ES-I3 (cell line): Measurements from ENCODE around the gene NAA15.
"Not testable (repeated sequence)": the region's sequence is repeated elsewhere in the genome, so short reads cannot be mapped to it uniquely, and the experiment has no call there.

Experiments used
- H3K36me3 ChIP-seq: 2 replicates; pipeline ENCODE4 v1.6.1; 2013; ENCODE audit warnings: mild to moderate bottlenecking, low read length, control low read depth, moderate library complexity; ENCODE audit not compliant: insufficient read depth
- H3K4me1 ChIP-seq: 2 replicates; pipeline ENCODE4 v1.6.1; 2013; ENCODE audit warnings: mild to moderate bottlenecking, control low read depth, low read length; ENCODE audit not compliant: insufficient read depth
- H3K9ac ChIP-seq: 2 replicates; pipeline ENCODE4 v1.6.1; 2013; ENCODE audit warnings: low read depth, mild to moderate bottlenecking, low read length, moderate library complexity
- H3K9me3 ChIP-seq: 2 replicates; pipeline ENCODE4 v1.6.1; 2013; ENCODE audit warnings: mild to moderate bottlenecking, low read length, moderate library complexity; ENCODE audit not compliant: control insufficient read depth, insufficient read depth

The NAA15 gene

DNA sequence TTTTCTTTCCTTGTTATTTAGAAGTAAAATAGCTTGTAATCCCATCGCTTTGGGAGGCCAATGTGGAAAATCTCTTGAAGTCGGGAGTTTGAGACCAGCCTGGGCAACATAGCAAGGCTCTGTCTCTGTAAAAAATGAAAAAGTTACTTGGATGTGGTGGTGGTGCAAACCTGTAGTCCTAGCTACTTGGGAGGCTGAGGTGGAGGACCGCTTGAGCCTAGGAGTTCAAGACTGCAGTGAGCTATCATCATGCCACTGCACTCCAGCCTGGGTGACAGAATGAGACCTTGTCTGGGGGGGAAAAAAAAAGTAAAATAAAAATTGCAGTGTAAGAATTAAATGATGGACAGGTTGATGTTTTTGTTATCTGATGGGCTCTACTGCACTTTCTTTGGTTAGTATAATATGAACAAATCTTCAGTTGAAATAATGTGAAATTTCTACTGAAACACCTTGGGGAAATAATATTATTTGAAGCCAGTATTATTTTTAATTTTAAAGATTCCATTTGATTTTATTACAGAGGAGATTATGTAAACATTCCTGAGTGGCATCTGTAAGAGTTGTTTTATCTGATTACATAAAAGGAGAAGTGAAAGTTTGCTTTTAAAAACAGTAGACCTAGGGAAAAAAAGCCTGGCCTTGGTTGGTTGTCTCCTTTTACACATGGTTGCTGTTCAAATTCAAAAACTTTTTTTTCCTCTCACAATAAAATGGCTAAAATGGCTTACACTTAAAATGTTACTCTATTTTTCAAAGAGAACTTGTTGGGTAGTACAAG, 11.4 kb downstream of the NAA15 start:
- Histone ChIP-seq H3K9ac (no peak overlapping the region), H3K4me1 (peaks cover 17% of the 10 kb centered on the region), H3K9me3 (no peaks in the 10 kb centered on the region), H3K36me3 (no peaks in the 10 kb centered on the region)

DNA sequence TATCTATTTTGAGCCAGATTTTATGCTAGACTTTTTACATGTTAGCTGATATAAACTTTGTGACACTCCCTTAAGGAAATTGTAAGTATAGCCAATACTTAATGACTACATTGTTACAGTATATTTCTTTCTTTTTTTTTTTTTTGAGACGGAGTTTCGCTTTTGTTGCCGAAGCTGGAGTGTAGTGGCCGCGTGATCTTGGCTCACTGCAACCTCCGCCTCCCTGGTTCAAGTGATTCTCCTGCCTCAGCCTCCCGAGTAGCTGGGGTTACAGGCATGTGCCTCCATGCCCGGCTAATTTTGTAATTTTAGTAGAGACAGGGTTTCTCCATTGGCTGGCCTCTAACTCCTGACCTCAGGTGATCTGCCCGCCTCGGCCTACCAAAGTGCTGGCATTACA, 12.1 kb downstream of the NAA15 start:
- not testable (repeated sequence) for H3K9me3 ChIP-seq, H3K36me3 ChIP-seq, H3K9ac ChIP-seq
- H3K4me1 ChIP-seq, result peaks cover 17% of the 10 kb centered on the region

DNA sequence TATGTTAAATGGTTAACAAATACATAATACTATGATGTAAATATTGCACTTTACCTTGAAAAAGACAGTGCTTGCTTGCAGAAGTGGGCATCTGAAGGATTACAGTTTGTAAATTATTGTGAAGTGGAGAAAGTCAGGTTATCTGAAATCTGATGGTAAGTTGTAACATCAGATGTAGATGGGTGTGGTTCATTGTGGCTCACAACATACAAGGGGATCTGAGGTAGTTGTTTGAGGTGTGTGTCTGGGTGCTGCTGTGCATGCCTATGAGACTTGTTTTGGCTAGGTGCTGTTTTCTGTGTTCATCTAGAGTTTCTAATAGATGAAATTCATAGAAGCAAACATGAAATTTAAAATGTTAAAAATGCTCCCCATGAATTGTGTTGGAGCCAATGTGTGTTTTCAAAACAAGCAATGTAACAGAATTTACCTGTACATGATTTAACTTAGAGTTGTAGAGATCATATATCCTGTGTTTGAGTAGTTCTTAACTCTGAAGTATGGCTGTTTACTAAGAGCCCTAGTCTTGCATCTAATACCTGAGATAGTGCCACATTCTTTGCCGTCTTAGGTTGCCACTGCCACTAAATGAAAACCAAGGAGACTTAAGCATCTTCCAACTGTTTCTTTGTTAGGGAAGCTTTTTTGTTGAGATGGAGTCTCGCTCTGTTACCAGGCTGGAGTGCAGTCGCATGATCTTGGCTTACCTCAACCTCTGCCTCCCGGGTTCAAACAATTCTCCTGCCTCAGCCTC, 12.9 kb downstream of the NAA15 start:
- H3K36me3 ChIP-seq, result no peaks in the 10 kb centered on the region
- H3K9ac ChIP-seq, result no peak overlapping the region; the same call in 1 of the 2 replicates
- no peaks in the 10 kb centered on the region for H3K9me3 ChIP-seq
- H3K4me1 ChIP-seq, result peaks cover 17% of the 10 kb centered on the region

- Histone ChIP-seq H3K9me3 (no peaks in the 10 kb centered on the region), H3K4me1 (peaks cover 17% of the 10 kb centered on the region), H3K36me3 (no peaks in the 10 kb centered on the region), H3K9ac (no peak overlapping the region)
Measured at GRCh38 chr4:139315221-139315675, 13.9 kb downstream of the NAA15 start.

GRCh38 chr4:139316733-139317132, 15.4 kb downstream of the NAA15 start:
- H3K9ac ChIP-seq, result no peak overlapping the region
- no peaks in the 10 kb centered on the region for H3K9me3 ChIP-seq
- no peaks in the 10 kb centered on the region for H3K36me3 ChIP-seq
- peaks cover 13% of the 10 kb centered on the region for H3K4me1 ChIP-seq

DNA sequence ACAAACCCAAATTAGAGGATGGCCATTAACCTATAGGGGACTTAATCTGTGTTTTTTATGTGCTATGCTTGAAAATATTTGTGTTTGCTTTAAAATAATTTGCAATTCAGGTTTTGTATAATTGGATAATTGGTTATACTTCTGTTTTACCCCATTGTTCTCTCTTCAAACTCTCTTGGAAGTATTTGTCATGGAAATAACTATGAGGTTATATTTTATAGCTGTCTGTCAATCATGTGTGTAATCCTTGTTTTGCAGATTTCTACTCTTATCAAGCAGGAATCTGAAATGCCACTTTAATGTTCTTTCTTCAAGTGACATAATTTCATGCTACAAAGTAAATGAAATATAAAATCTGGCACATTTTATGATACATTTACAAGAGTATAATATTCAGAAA, 16.3 kb downstream of the NAA15 start:
- H3K9ac ChIP-seq, result no peak overlapping the region
- peaks cover 13% of the 10 kb centered on the region for H3K4me1 ChIP-seq
- no peaks in the 10 kb centered on the region for H3K36me3 ChIP-seq
- H3K9me3 ChIP-seq, result no peaks in the 10 kb centered on the region

- H3K9ac ChIP-seq, result no peak overlapping the region
- H3K9me3 ChIP-seq, result no peaks in the 10 kb centered on the region
- H3K36me3 ChIP-seq, result no peaks in the 10 kb centered on the region
- peaks cover 17% of the 10 kb centered on the region for H3K4me1 ChIP-seq
Measured at GRCh38 chr4:139319571-139319970, 18.3 kb downstream of the NAA15 start.

- peaks cover 18% of the 10 kb centered on the region; the same call in 1 of the 2 replicates for H3K4me1 ChIP-seq
- H3K9ac ChIP-seq, H3K36me3 ChIP-seq, H3K9me3 ChIP-seq: not testable (repeated sequence)
Measured at GRCh38 chr4:139322070-139322469, 20.8 kb downstream of the NAA15 start.

DNA sequence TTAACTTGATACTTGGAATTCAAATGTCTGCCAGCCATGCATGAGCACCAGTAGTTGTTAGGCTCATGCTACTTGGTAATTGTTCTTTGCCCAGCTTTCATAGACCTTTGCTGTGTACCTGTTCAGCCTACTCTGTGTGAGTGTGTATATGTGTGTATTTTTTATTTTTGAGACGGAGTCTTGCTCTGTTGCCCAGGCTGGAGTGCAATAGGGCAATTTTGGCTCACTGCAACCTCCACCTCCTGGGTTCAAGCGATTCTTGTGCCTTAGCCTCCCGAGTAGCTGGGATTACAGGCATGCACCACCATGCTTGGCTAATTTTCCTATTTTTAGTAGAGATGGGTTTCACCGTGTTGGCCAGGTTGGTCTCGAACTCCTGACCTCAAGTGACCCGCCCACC, 21.2 kb downstream of the NAA15 start:
- not testable (repeated sequence) for H3K36me3 ChIP-seq, H3K9ac ChIP-seq, H3K9me3 ChIP-seq
- peaks cover 18% of the 10 kb centered on the region; the same call in 1 of the 2 replicates for H3K4me1 ChIP-seq

DNA sequence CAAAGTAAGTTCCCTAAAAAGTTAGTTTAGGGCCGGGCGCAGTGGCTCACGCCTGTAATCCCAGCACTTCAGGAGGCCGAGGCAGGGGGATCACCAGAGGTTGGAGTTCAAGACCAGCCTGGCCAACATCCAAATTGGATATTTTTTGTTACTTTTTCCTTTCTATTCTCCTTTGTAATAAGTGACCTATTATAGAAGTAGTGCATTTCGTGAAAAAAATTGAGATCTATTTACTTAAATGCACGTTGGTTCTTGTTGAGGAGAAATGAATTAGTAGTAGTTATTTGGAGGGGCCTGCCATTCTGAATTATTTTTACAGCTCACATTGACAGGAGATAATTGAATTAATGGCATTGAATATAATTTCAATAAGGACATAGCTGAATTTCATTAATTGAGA, 23.3 kb downstream of the NAA15 start:
- H3K4me1 ChIP-seq, result peaks cover 22% of the 10 kb centered on the region
- no peak overlapping the region for H3K9ac ChIP-seq
- H3K9me3 ChIP-seq, result no peaks in the 10 kb centered on the region
- no peaks in the 10 kb centered on the region for H3K36me3 ChIP-seq

GRCh38 chr4:139329665-139330200, 28.4 kb downstream of the NAA15 start:
- Histone ChIP-seq H3K9me3 (no peaks in the 10 kb centered on the region), H3K9ac (no peak overlapping the region), H3K4me1 (peaks cover 9% of the 10 kb centered on the region), H3K36me3 (no peaks in the 10 kb centered on the region)

GRCh38 chr4:139330283-139330682, 29.0 kb downstream of the NAA15 start:
- Histone ChIP-seq H3K9ac (no peak overlapping the region), H3K9me3 (no peaks in the 10 kb centered on the region), H3K36me3 (no peaks in the 10 kb centered on the region), H3K4me1 (peaks cover 4% of the 10 kb centered on the region; the same call in 1 of the 2 replicates)

GRCh38 chr4:139331185-139331584, 29.9 kb downstream of the NAA15 start:
- Histone ChIP-seq H3K4me1 (peaks cover 4% of the 10 kb centered on the region; the same call in 1 of the 2 replicates), H3K9me3 (no peaks in the 10 kb centered on the region), H3K9ac (no peak overlapping the region), H3K36me3 (no peaks in the 10 kb centered on the region)

GRCh38 chr4:139333046-139333445, 31.7 kb downstream of the NAA15 start:
- Histone ChIP-seq H3K36me3 (no peaks in the 10 kb centered on the region), H3K4me1 (peaks cover 4% of the 10 kb centered on the region; the same call in 1 of the 2 replicates), H3K9ac (no peak overlapping the region), H3K9me3 (no peaks in the 10 kb centered on the region)
